GM12872 (cell line): ENCODE measurements around the gene AIFM3.

Experiments used
- TF ChIP-seq, protein P1 (sequence below): IDR thresholded peaks from 3 replicates; pipeline ENCODE4 v1.5.1; 2011; ENCODE audit warnings: low read depth, mild to moderate bottlenecking, low read length, moderate library complexity; ENCODE audit not compliant: insufficient read depth

The AIFM3 gene

GRCh38 chr22:21001601-21002325 is 34.7 kb downstream of the AIFM3 start, which contains the start of gene THAP7:
TSS of gene THAP7 (minus strand) at chr22:21002118. CDS start at chr22:21001911, 207 bp downstream.
- TF ChIP-seq, protein P1, sequence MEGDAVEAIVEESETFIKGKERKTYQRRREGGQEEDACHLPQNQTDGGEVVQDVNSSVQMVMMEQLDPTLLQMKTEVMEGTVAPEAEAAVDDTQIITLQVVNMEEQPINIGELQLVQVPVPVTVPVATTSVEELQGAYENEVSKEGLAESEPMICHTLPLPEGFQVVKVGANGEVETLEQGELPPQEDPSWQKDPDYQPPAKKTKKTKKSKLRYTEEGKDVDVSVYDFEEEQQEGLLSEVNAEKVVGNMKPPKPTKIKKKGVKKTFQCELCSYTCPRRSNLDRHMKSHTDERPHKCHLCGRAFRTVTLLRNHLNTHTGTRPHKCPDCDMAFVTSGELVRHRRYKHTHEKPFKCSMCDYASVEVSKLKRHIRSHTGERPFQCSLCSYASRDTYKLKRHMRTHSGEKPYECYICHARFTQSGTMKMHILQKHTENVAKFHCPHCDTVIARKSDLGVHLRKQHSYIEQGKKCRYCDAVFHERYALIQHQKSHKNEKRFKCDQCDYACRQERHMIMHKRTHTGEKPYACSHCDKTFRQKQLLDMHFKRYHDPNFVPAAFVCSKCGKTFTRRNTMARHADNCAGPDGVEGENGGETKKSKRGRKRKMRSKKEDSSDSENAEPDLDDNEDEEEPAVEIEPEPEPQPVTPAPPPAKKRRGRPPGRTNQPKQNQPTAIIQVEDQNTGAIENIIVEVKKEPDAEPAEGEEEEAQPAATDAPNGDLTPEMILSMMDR, result no peak

DNA sequence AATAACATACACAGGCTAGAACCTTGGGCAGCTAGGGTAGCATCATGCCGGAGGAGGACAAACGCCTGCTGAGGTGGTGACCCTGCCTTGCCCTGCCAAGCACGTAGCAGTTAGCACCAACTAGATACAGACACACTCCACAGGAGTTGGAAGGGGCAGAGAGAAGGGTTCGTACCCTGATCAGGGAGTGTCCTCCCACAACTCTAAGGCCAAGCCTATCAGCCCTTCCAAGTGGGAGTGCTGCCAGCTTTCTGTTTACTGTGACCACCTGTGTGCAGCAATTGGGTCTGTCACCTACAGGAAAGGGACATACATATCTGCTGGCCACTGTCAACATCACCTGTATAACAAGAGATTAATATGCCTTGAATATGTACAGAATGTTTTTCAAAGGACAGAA is 36.7 kb downstream of the AIFM3 start:
- TF ChIP-seq, protein P1, result no peak

GRCh38 chr22:21009638-21010425 is 42.8 kb downstream of the AIFM3 start:
- TF ChIP-seq, protein P1, result no peak

DNA sequence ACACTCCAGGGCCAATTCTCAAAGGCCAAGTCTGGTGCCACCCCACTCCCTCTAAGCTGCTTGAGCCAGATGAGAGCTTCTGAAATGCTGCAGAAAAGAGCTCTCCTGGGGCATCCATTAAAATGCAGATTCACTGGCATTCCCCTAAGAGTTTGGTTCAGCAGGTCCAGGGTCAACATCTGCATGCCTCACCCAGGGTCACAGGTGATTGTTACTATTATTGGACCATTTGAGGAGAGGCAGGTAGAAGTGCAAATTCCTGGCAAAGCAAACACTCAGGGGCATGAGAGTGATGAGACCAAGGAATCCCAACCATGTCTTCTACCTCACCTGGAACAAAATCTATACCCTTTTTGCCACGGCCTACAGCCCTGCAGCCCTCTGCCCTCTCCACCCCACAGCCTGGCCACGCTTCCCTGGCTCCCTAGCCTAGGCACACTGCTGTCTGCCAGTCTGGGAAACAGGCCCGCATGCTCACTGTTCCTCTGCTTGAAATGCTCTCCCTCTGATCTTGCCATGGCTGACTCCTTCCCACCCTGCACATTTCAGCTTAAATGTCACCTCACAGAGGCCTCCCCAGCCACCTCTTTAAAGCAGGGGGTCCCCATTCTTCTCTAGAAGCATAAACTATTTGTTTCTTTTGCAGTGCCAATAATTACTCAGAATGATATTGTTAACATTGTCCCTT is 43.5 kb downstream of the AIFM3 start:
- TF ChIP-seq, protein P1, result no peak

GRCh38 chr22:21012446-21013407 is 45.7 kb downstream of the AIFM3 start:
- TF ChIP-seq, protein P1, result no peak

DNA sequence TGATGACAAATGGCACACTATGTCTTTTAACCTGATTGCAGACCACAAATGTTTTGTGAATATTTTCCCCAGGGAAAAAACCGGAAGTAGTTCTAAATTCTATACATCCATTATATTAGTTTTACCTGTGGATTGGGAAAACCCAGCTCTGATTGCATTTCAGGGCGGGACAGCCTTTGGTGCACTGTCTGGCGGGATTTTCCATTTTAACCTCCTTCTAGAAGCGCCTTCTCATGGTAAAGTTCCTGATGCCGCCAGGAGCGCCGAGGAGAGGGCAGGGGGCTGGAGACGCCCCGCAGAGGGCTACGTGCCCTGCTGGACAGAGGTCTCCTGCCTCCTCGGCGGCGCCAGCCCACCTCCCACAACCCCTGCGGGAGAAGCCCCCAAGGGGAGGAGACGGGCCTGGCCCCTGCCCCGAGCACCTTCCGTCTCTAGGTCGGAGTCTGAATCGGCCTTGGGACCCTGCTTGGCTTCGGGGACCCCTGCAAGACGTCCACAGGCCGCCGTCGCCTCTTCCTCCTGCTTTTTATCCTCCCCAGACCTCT is 46.7 kb downstream of the AIFM3 start:
- TF ChIP-seq, protein P1, result no peak
